GM23338 (cell line): ENCODE results near the gene CTDP1. TPM values are rescaled to one million over a fixed set of nuclear protein-coding genes. Genes with fewer than 3 reads are reported as not detected.

Source experiments
- ATAC-seq: fragments of 200-7000 bp; cut with Tn5 transposase; 3 replicates; pipeline ENCODE4 v1.9.1; 2020
- DNase-seq: peaks from one replicate; pipeline ENCODE4 v3.0.0-alpha.2; 2015; ENCODE audit warnings: low spot score
- H2AFZ ChIP-seq: fragments of 200-600 bp; sonication (generic); 2 replicates; pipeline ENCODE4 v1.8.0; 2016; ENCODE audit warnings: antibody characterized with exemption, mild to moderate bottlenecking, moderate library complexity
- H3F3A ChIP-seq: fragments of 200-600 bp; sonication (generic); replicated peaks from 2 replicates; pipeline ENCODE4 v1.8.0; 2017; ENCODE audit warnings: antibody characterized with exemption, mixed run types, low read depth
- H3K27ac ChIP-seq: fragments of 200-600 bp; sonication (generic); 2 replicates; pipeline ENCODE4 v1.6.1; 2016; ENCODE audit warnings: low read depth
- H3K27me3 ChIP-seq: fragments of 200-600 bp; sonication (generic); 2 replicates; pipeline ENCODE4 v1.8.0; 2016; ENCODE audit warnings: mild to moderate bottlenecking, mixed run types, moderate library complexity; ENCODE audit not compliant: insufficient read depth
- H3K36me3 ChIP-seq: fragments of 200-600 bp; sonication (generic); 2 replicates; pipeline ENCODE4 v1.8.0; 2016; ENCODE audit warnings: mild to moderate bottlenecking; ENCODE audit not compliant: insufficient read depth
- H3K4me1 ChIP-seq: fragments of 200-600 bp; sonication (generic); 2 replicates; pipeline ENCODE4 v1.8.0; 2016; ENCODE audit warnings: mild to moderate bottlenecking, moderate library complexity; ENCODE audit not compliant: insufficient read depth
- H3K4me2 ChIP-seq: fragments of 200-600 bp; sonication (generic); 2 replicates; pipeline ENCODE4 v1.7.1; 2017; ENCODE audit warnings: mixed run types
- H3K4me3 ChIP-seq: fragments of 200-600 bp; sonication (generic); 2 replicates; pipeline ENCODE4 v1.6.1; 2016; ENCODE audit warnings: mixed run types
- H3K79me2 ChIP-seq: fragments of 200-600 bp; sonication (generic); replicated peaks from 2 replicates; pipeline ENCODE4 v1.8.0; 2017; ENCODE audit warnings: mild to moderate bottlenecking; ENCODE audit not compliant: insufficient read depth
- H3K9me2 ChIP-seq: fragments of 200-600 bp; sonication (generic); 2 replicates; pipeline ENCODE4 v1.8.0; 2017; ENCODE audit not compliant: insufficient read depth
- H4K20me1 ChIP-seq: fragments of 200-600 bp; sonication (generic); replicated peaks from 2 replicates; pipeline ENCODE4 v1.8.0; 2017; ENCODE audit warnings: mild to moderate bottlenecking; ENCODE audit not compliant: insufficient read depth
- H3K27ac Mint-ChIP-seq: 2 replicates; pipeline ENCODE4 v1.8.0; 2020; ENCODE audit warnings: inconsistent platforms, mild to moderate bottlenecking, moderate library complexity, mixed read lengths
- H3K27me3 Mint-ChIP-seq: 3 replicates; pipeline ENCODE4 v1.8.0; 2022; ENCODE audit warnings: low read depth, mild to moderate bottlenecking, moderate library complexity, mixed read lengths, inconsistent platforms; ENCODE audit not compliant: insufficient read depth, poor library complexity
- H3K36me3 Mint-ChIP-seq: 3 replicates; pipeline ENCODE4 v1.8.0; 2021; ENCODE audit warnings: low read depth, mild to moderate bottlenecking, inconsistent platforms, moderate library complexity, mixed read lengths
- H3K4me1 Mint-ChIP-seq: 3 replicates; pipeline ENCODE4 v1.8.0; 2020; ENCODE audit warnings: mild to moderate bottlenecking, inconsistent platforms, mixed read lengths
- H3K4me3 Mint-ChIP-seq: 3 replicates; pipeline ENCODE4 v1.8.0; 2021; ENCODE audit warnings: moderate library complexity, mild to moderate bottlenecking, inconsistent platforms, mixed read lengths
- H3K9me3 Mint-ChIP-seq: 3 replicates; pipeline ENCODE4 v1.8.0; 2020; ENCODE audit warnings: moderate library complexity, mild to moderate bottlenecking, inconsistent platforms, mixed read lengths
- CREB1 ChIP-seq: fragments of 250-450 bp; sonication (Bioruptor Pico); IDR thresholded peaks from 2 replicates; pipeline ENCODE4 v1.5.0; 2020; ENCODE audit warnings: low read depth, mild to moderate bottlenecking, moderate library complexity
- EZH2phosphoT487 ChIP-seq: fragments of 200-600 bp; sonication (generic); IDR thresholded peaks from one replicate; pipeline ENCODE4 v1.8.1; 2018; ENCODE audit warnings: antibody characterized with exemption; ENCODE audit not compliant: unreplicated experiment
- JUNB ChIP-seq: IDR thresholded peaks from one replicate; pipeline ENCODE4 v1.6.1; 2016; ENCODE audit warnings: antibody characterized with exemption; ENCODE audit not compliant: unreplicated experiment
- NANOG ChIP-seq: IDR thresholded peaks from 2 replicates; pipeline ENCODE4 v1.6.1; 2016; ENCODE audit warnings: antibody characterized with exemption, borderline replicate concordance
- REST ChIP-seq: IDR thresholded peaks from one replicate; pipeline ENCODE4 v1.6.1; 2018; ENCODE audit warnings: antibody characterized with exemption; ENCODE audit not compliant: unreplicated experiment
- ZNF331 ChIP-seq: fragments of 250-450 bp; sonication (Bioruptor Pico); IDR thresholded peaks from 2 replicates; pipeline ENCODE4 v1.5.0; 2020; ENCODE audit warnings: low read depth, mild to moderate bottlenecking, moderate library complexity
- ZNF462 ChIP-seq: fragments of 250-450 bp; sonication (Bioruptor Pico); IDR thresholded peaks from 2 replicates; pipeline ENCODE4 v1.5.0; 2020; ENCODE audit warnings: mild to moderate bottlenecking, moderate library complexity
- polyA plus RNA-seq: library from polyadenylated mRNA; unstranded; fragments of >200 nt; fragmentation: Nextera tagmentation; extraction: Ambion mirVana; gene quantifications from 2 replicates; pipeline ENCODE4 v1.2.1, GENCODE V29; 2016
- total RNA-seq: library from RNA; depleted of rRNA; stranded (reverse); fragments of >200 nt; shearing (Covaris generic); gene quantifications from 2 replicates; pipeline ENCODE4 v1.2.3, GENCODE V29; 2014

The CTDP1 gene
- total and polyA plus RNA-seq, 2 experiments from 2014 or later: 9.4 to 51.6 TPM

DNA sequence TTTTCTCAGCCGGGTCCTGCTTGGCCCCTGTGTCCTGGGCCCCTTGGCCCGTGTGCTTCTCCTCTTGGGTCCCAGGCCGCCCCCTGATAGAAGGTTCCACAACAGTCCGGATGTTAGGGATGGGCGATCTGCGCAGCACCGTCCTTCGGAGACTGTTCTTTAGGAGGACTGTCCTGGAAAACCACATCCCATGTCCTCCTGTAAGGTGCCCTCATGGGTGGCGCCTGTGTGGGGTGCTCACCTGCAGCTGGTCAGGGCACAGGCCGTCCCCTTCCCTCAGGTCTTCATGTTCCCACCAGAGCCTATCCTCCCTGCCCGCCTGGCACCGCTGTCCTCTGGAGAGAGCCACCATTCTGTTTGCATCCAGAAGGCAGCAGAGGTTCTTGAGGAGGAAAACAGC, 50.0 kb downstream of the CTDP1 start (continued):
- TF ChIP-seq REST: no peak
- TF ChIP-seq JUNB: no peak
- no peak for TF ChIP-seq EZH2phosphoT487
- TF ChIP-seq NANOG: no peak
- TF ChIP-seq ZNF462 (CRISPR knock-in tag): no peak
- TF ChIP-seq ZNF331 (CRISPR knock-in tag): no peak

DNA sequence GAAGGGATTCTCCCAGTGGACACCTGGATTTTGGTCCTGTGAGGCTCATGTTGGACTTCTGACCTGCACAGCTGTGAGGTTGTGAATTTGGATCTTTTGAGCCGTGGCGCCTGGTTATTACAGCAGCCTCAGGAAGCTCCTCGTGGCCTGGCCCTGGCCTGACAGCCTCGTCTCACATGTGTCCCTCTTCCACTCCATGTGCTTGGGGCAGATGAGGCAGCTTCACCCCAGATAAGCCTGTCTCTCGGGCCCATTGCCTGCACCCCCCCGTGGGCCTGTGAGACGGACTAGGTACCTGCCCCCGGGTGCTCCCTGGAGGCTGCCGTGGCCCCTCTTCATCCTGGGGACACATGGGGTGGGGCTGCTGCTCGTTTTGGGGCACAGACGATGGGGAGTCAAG, 51.2 kb downstream of the CTDP1 start:
- Histone ChIP-seq H3K4me2 (no peak overlapping the region), H3K27me3 (no peaks in the 10 kb centered on the region), H3K79me2 (peaks cover 17% of the 10 kb centered on the region; the same call in 1 of the 2 replicates), H3K9me2 (no peaks in the 10 kb centered on the region), H3K4me3 (no peak overlapping the region), H3F3A (no peaks in the 10 kb centered on the region), H4K20me1 (peaks cover 10% of the 10 kb centered on the region), H3K36me3 (peaks cover 12% of the 10 kb centered on the region), H3K27ac (no peak overlapping the region), H2AFZ (no peak overlapping the region), H3K4me1 (no peaks in the 10 kb centered on the region)
- Mint-ChIP-seq H3K4me1 (no peaks in the 10 kb centered on the region), H3K27ac (no peak overlapping the region), H3K27me3 (peaks cover 1% of the 10 kb centered on the region), H3K9me3 (peaks cover 17% of the 10 kb centered on the region), H3K4me3 (no peak overlapping the region), H3K36me3 (peaks cover 74% of the 10 kb centered on the region)
- no peak for ATAC-seq
- DNase-seq: no peak
- TF ChIP-seq CREB1 (CRISPR knock-in tag): no peak
- no peak for TF ChIP-seq ZNF462 (CRISPR knock-in tag)
